GM10266 (cell line): Measurements from ENCODE around the gene EFNA5.
"Not testable (repeated sequence)": the region's sequence is repeated elsewhere in the genome, so short reads cannot be mapped to it uniquely, and the experiment has no call there.

Experiments used
- DNase-seq: peaks from one replicate; pipeline ENCODE4 v3.0.0; 2012; ENCODE audit errors: extremely low spot score
- CTCF ChIP-seq: IDR thresholded peaks from 2 replicates; pipeline ENCODE4 v1.5.1; 2012; ENCODE audit warnings: mild to moderate bottlenecking, low read depth; ENCODE audit not compliant: control insufficient read depth, insufficient read depth; ENCODE audit errors: missing control alignments

Gene EFNA5

GRCh38 chr5:107435061-107435460 lies 235.7 kb downstream of the EFNA5 start:
- no peak for TF ChIP-seq CTCF

GRCh38 chr5:107433646-107434045 lies 237.1 kb downstream of the EFNA5 start:
- not testable (repeated sequence) for DNase-seq

More at GRCh38 chr5:107435061-107435460, 235.7 kb downstream of the EFNA5 start:
- no peak for DNase-seq

GRCh38 chr5:107431998-107432397 lies 238.7 kb downstream of the EFNA5 start:
- TF ChIP-seq CTCF: no peak
- DNase-seq: no peak

GRCh38 chr5:107431536-107431935 lies 239.2 kb downstream of the EFNA5 start:
- TF ChIP-seq CTCF: no peak
- no peak for DNase-seq

- no peak for DNase-seq
- no peak for TF ChIP-seq CTCF
Measured at GRCh38 chr5:107430071-107430625, 240.6 kb downstream of the EFNA5 start.

GRCh38 chr5:107428303-107428813 lies 242.4 kb downstream of the EFNA5 start:
- DNase-seq: no peak
- no peak for TF ChIP-seq CTCF

GRCh38 chr5:107426872-107427271 lies 243.9 kb downstream of the EFNA5 start:
- no peak for TF ChIP-seq CTCF
- DNase-seq: no peak

GRCh38 chr5:107426209-107426608 lies 244.5 kb downstream of the EFNA5 start:
- DNase-seq: no peak
- TF ChIP-seq CTCF: no peak
